CD14-positive monocyte (primary cell): ENCODE results near the gene ADD2. TPM values are rescaled to one million over a fixed set of nuclear protein-coding genes. Genes with fewer than 3 reads are reported as not detected.
"Not testable (repeated sequence)": the region's sequence is repeated elsewhere in the genome, so short reads cannot be mapped to it uniquely, and the experiment has no call there.

Source experiments
- DNase-seq, 3 donors: peaks; one replicate each; pipeline ENCODE4 v3.0.0-alpha.2; 2011 to 2022
- H2AFZ ChIP-seq: 2 replicates; pipeline ENCODE4 v1.6.0; 2012; ENCODE audit warnings: mild to moderate bottlenecking, low read depth, low read length, inconsistent platforms; ENCODE audit not compliant: insufficient read depth, poor library complexity, severe bottlenecking
- H3K27ac ChIP-seq, 2 donors: 1 replicate in 1 of 2; 2 replicates in 1 of 2; pipeline ENCODE4 v1.5.1; 2012 to 2013; ENCODE audit warnings: low read length in 2 of 2, control low read depth in 1 of 2, inconsistent platforms in 1 of 2, low read depth in 1 of 2, mild to moderate bottlenecking in 1 of 2
- H3K27me3 ChIP-seq, 2 donors: one replicate each; pipeline versions ENCODE4 v1.6.0 to v1.6.1; 2011 to 2013; ENCODE audit warnings: low read length in 2 of 2; ENCODE audit not compliant: control insufficient read depth in 2 of 2, insufficient read depth in 2 of 2
- H3K36me3 ChIP-seq, 2 donors: replicated peaks in 1 of 2; 1 replicate in 1 of 2; 2 replicates in 1 of 2; pipeline versions ENCODE4 v1.5.1 to v1.6.1; 2012 to 2013; ENCODE audit warnings: low read length in 2 of 2, control low read depth in 1 of 2, inconsistent platforms in 1 of 2, mild to moderate bottlenecking in 1 of 2; ENCODE audit not compliant: insufficient read depth in 2 of 2, control insufficient read depth in 1 of 2
- H3K4me1 ChIP-seq, 2 donors: 1 replicate in 1 of 2; 2 replicates in 1 of 2; pipeline versions ENCODE4 v1.5.1 to v1.6.1; 2012 to 2013; ENCODE audit warnings: low read length in 2 of 2, control low read depth in 1 of 2, inconsistent platforms in 1 of 2, mild to moderate bottlenecking in 1 of 2, moderate library complexity in 1 of 2; ENCODE audit not compliant: insufficient read depth in 2 of 2, control insufficient read depth in 1 of 2
- H3K4me2 ChIP-seq: replicated peaks from 2 replicates; pipeline ENCODE3; 2012; ENCODE audit warnings: low read length, moderate library complexity, mild to moderate bottlenecking; ENCODE audit not compliant: poor library complexity, severe bottlenecking; ENCODE audit errors: extremely low read depth
- H3K4me3 ChIP-seq, 3 experiments: fragments of 200-600 bp in 1 of 3; sonication (generic) in 1 of 3; replicated peaks in 1 of 3; 1 replicate in 2 of 3; 2 replicates in 1 of 3; pipeline ENCODE4 v1.5.1; 2011 to 2013; ENCODE audit warnings: low read length in 3 of 3, mild to moderate bottlenecking in 3 of 3, control low read depth in 2 of 3, low read depth in 2 of 3, inconsistent platforms in 1 of 3, moderate library complexity in 1 of 3
- H3K79me2 ChIP-seq: 2 replicates; pipeline ENCODE4 v1.6.0; 2012; ENCODE audit warnings: mild to moderate bottlenecking, control low read depth, inconsistent platforms, low read length, moderate library complexity; ENCODE audit not compliant: insufficient read depth
- H3K9ac ChIP-seq: 2 replicates; pipeline ENCODE4 v1.6.0; 2017; ENCODE audit warnings: low read length, mild to moderate bottlenecking; ENCODE audit not compliant: insufficient read depth, poor library complexity, severe bottlenecking
- H3K9me3 ChIP-seq, 2 donors: replicated peaks in 1 of 2; 1 replicate in 1 of 2; 2 replicates in 1 of 2; pipeline versions ENCODE4 v1.5.1 to v1.6.1; 2012 to 2013; ENCODE audit warnings: low read length in 2 of 2, control low read depth in 1 of 2; ENCODE audit not compliant: control insufficient read depth in 1 of 2, insufficient read depth in 1 of 2
- H4K20me1 ChIP-seq: 2 replicates; pipeline ENCODE4 v1.6.0; 2012; ENCODE audit warnings: mild to moderate bottlenecking, low read length, control low read depth, moderate library complexity; ENCODE audit not compliant: insufficient read depth
- H3K27ac Mint-ChIP-seq, 7 donors: one replicate each; pipeline ENCODE4 v1.8.0; 2020; ENCODE audit warnings: mild to moderate bottlenecking in 7 of 7, mixed read lengths in 7 of 7, moderate library complexity in 6 of 7, inconsistent platforms in 2 of 7
- H3K27me3 Mint-ChIP-seq, 3 donors: one replicate each; pipeline ENCODE4 v1.8.0; 2021 to 2022; ENCODE audit warnings: low read depth in 3 of 3, mild to moderate bottlenecking in 3 of 3, mixed read lengths in 3 of 3, moderate library complexity in 3 of 3, inconsistent platforms in 1 of 3
- H3K36me3 Mint-ChIP-seq, 2 donors: one replicate each; pipeline ENCODE4 v1.8.0; 2020; ENCODE audit warnings: mixed read lengths in 2 of 2, inconsistent platforms in 1 of 2, mild to moderate bottlenecking in 1 of 2
- H3K4me1 Mint-ChIP-seq: one replicate; pipeline ENCODE4 v1.8.0; 2020; ENCODE audit warnings: mild to moderate bottlenecking, mixed read lengths
- H3K4me3 Mint-ChIP-seq, 2 donors: one replicate each; pipeline ENCODE4 v1.8.0; 2020; ENCODE audit warnings: mild to moderate bottlenecking in 2 of 2, mixed read lengths in 2 of 2, moderate library complexity in 1 of 2
- H3K9me3 Mint-ChIP-seq, 7 donors: one replicate each; pipeline ENCODE4 v1.8.0; 2020 to 2022; ENCODE audit warnings: mixed read lengths in 7 of 7, mild to moderate bottlenecking in 6 of 7, moderate library complexity in 6 of 7, inconsistent platforms in 2 of 7
- CTCF ChIP-seq: fragments of 200-600 bp; IDR thresholded peaks from one replicate; pipeline ENCODE4 v1.8.0; 2022; ENCODE audit warnings: antibody characterized with exemption, mild to moderate bottlenecking
- WGBS: methylation state at CpG from one replicate; pipeline ENCODE4 v1.1.5; 2013; ENCODE audit warnings: missing lambda C conversion rate; ENCODE audit not compliant: insufficient coverage; 5-methylcytosine and 5-hydroxymethylcytosine counted together
- intact Hi-C, 2 donors: fragments of 100-400 bp; cut with micrococcal nuclease; formaldehyde crosslinking; loops; one replicate each; pipeline versions ENCODE4 v1.15.0 to v1.15.1; 2023
- polyA plus RNA-seq, 3 donors: library from polyadenylated mRNA; depleted of rRNA in 1 of 3; unstranded in 2 of 3; stranded (reverse) in 1 of 3; fragments of 300-500 nt in 2 of 3; fragments of >200 nt in 1 of 3; fragmentation: Illumina TruSeq in 2 of 3; gene quantifications; 1 replicate in 2 of 3; 2 replicates in 1 of 3; pipeline ENCODE4 v1.2.3, GENCODE V29; 2012 to 2021

The ADD2 gene
- polyA plus RNA-seq, 3 donors, result 0.18 to 0.56 (median 0.26) TPM

GRCh38 chr2:70656421-70657010, 111.5 kb downstream of the ADD2 start:
- Histone ChIP-seq H3K27me3 (peaks cover 6 to 12% of the 10 kb centered on the region in 2 donors), H3K27ac (no peak overlapping the region), H3K36me3 (no peaks in the 10 kb centered on the region), H3K4me3 (no peak overlapping the region), H4K20me1 (no peaks in the 10 kb centered on the region), H3K4me2 (no peak overlapping the region), H3K9ac (no peak overlapping the region), H3K79me2 (no peaks in the 10 kb centered on the region), H3K4me1 (no peaks in the 10 kb centered on the region), H2AFZ (no peak overlapping the region), H3K9me3 (no peaks in the 10 kb centered on the region)
- Mint-ChIP-seq H3K27ac (no peak overlapping the region), H3K4me3 (no peak overlapping the region), H3K9me3 (peaks cover 0 to 3% (median 0%) of the 10 kb centered on the region in 7 donors), H3K4me1 (peaks cover 2% of the 10 kb centered on the region), H3K27me3 (peaks cover 11 to 39% (median 24%) of the 10 kb centered on the region in 3 donors), H3K36me3 (no peaks in the 10 kb centered on the region)
- intact Hi-C loops, result no loop called here
- WGBS, result 68% methylated on average over 7 of the region's 11 CpGs
- DNase-seq, result no peak
- no peak for TF ChIP-seq CTCF

- no peak for TF ChIP-seq CTCF
- H3K9me3 Mint-ChIP-seq, result peaks cover 0 to 5% (median 0%) of the 10 kb centered on the region in 7 donors
- H3K4me3 Mint-ChIP-seq, result no peak overlapping the region
- Histone ChIP-seq H3K79me2 (no peaks in the 10 kb centered on the region), H2AFZ (no peak overlapping the region), H3K9ac (no peak overlapping the region), H3K27ac (no peak overlapping the region), H3K4me2 (no peak overlapping the region), H3K27me3 (peaks cover 6 to 12% of the 10 kb centered on the region in 2 donors), H3K4me1 (no peaks in the 10 kb centered on the region), H4K20me1 (no peaks in the 10 kb centered on the region), H3K36me3 (no peaks in the 10 kb centered on the region), H3K4me3 (no peak overlapping the region), H3K9me3 (no peaks in the 10 kb centered on the region)
- no peaks in the 10 kb centered on the region for H3K36me3 Mint-ChIP-seq
- H3K27me3 Mint-ChIP-seq, result peaks cover 15 to 40% (median 24%) of the 10 kb centered on the region in 3 donors
- no peak overlapping the region for H3K27ac Mint-ChIP-seq
- no peak for DNase-seq
- intact Hi-C loops, result no loop called here
- H3K4me1 Mint-ChIP-seq, result peaks cover 2% of the 10 kb centered on the region
- 68% methylated on average over 4 of the region's 4 CpGs for WGBS
These were observed 112.2 kb downstream of the ADD2 start for GRCh38 chr2:70655786-70656185.

- DNase-seq, H3K36me3 ChIP-seq, H3K4me3 Mint-ChIP-seq, H4K20me1 ChIP-seq, H3K9me3 Mint-ChIP-seq, H3K4me1 ChIP-seq, H3K27ac Mint-ChIP-seq, H3K4me3 ChIP-seq, H3K79me2 ChIP-seq, H3K9me3 ChIP-seq, H3K4me1 Mint-ChIP-seq, H3K4me2 ChIP-seq, intact Hi-C loops, H3K36me3 Mint-ChIP-seq, H3K9ac ChIP-seq, H3K27ac ChIP-seq, H2AFZ ChIP-seq: not testable (repeated sequence)
- peaks cover 15 to 40% (median 23%) of the 10 kb centered on the region in 3 donors for H3K27me3 Mint-ChIP-seq
- no CpG with 5 or more reads among the region's 6 CpGs for WGBS
- peaks cover 6 to 12% of the 10 kb centered on the region in 2 donors for H3K27me3 ChIP-seq
These were observed 112.8 kb downstream of the ADD2 start for GRCh38 chr2:70655211-70655610.
